Measurements from ENCODE around the gene ADCY1. TPM values are rescaled to one million over a fixed set of nuclear protein-coding genes. Genes with fewer than 3 reads are reported as not detected.
"Not testable (repeated sequence)": the region's sequence is repeated elsewhere in the genome, so short reads cannot be mapped to it uniquely, and the experiment has no call there.

The ADCY1 gene
- total RNA-seq, 1 donor from 2014 or later, result 0.05 TPM

DNA sequence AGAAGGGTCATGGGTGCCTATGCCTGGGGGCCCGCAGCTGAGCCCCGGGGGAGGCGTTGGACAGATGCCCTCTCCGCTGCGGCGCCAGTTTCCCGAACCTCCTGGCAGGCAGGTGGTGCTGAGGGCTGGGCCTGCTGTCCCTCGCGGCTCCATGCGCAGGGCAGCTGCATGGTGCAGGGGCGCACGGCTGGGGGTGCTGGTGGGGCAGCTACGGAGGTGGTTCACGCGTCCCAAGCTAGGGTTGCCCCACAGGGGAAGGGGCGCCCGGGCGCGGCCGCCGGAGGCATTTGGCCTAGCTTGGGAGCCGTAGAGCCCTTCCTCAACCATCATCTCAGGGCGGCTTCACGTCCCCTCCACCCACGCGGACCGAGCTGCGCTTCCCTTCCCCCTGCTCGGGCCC, 152.7 kb downstream of the ADCY1 start:
- DNase-seq (ENCODE audit: extremely low spot score, unreplicated experiment), result no peak
- Mint-ChIP-seq H3K27me3 (ENCODE audit: unreplicated experiment) (no peaks in the 10 kb centered on the region), H3K4me3 (ENCODE audit: unreplicated experiment) (no peak overlapping the region), H3K9me3 (ENCODE audit: unreplicated experiment) (no peaks in the 10 kb centered on the region), H3K36me3 (ENCODE audit: unreplicated experiment) (peaks cover 46% of the 10 kb centered on the region), H3K27ac (ENCODE audit: unreplicated experiment) (no peak overlapping the region), H3K4me1 (ENCODE audit: unreplicated experiment) (peaks cover 5% of the 10 kb centered on the region)
- TF ChIP-seq, protein P1, sequence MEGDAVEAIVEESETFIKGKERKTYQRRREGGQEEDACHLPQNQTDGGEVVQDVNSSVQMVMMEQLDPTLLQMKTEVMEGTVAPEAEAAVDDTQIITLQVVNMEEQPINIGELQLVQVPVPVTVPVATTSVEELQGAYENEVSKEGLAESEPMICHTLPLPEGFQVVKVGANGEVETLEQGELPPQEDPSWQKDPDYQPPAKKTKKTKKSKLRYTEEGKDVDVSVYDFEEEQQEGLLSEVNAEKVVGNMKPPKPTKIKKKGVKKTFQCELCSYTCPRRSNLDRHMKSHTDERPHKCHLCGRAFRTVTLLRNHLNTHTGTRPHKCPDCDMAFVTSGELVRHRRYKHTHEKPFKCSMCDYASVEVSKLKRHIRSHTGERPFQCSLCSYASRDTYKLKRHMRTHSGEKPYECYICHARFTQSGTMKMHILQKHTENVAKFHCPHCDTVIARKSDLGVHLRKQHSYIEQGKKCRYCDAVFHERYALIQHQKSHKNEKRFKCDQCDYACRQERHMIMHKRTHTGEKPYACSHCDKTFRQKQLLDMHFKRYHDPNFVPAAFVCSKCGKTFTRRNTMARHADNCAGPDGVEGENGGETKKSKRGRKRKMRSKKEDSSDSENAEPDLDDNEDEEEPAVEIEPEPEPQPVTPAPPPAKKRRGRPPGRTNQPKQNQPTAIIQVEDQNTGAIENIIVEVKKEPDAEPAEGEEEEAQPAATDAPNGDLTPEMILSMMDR (IDR thresholded peaks at IDR 0.05), result no peak

DNA sequence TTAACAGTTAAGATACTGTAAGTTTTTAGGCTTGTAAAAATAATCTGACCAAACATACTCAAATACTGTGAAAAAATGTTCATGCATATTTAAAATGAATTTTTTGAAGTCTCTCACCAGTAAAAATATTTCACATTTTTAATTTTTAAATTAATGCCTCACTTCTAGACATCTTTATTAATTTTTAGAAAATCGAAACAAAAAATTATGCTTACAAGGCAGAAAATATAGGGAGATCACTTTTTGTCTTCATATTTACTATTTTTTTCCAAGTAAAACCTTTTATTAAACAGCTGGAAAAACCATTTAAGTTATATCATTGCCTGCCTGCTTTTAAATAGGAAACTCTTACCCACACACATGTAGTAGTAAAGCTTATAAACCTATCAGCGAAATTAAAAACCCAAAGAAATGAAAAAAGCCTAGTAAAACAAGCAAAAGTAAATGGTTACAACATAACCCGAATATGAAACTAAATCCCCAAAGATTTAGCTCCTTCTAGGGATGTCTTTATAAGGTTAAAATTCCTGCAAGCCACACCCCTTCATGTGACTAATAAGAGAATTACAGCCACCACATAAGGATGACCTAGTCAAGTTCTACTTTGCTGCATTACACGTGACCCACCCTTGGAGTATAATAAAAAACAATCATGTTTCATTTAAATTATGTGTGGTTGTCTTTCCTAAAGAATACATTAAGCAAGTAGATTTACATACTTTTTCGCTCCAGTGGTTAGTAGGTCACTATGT, 157.7 kb downstream of the ADCY1 start:
- Mint-ChIP-seq H3K36me3 (ENCODE audit: unreplicated experiment) (peaks cover 22% of the 10 kb centered on the region), H3K27ac (ENCODE audit: unreplicated experiment) (peak overlapping the region; percentile 65)
- not testable (repeated sequence) for H3K27me3 Mint-ChIP-seq (ENCODE audit: unreplicated experiment); DNase-seq (ENCODE audit: extremely low spot score, unreplicated experiment); H3K4me3 Mint-ChIP-seq (ENCODE audit: unreplicated experiment); H3K9me3 Mint-ChIP-seq (ENCODE audit: unreplicated experiment); H3K4me1 Mint-ChIP-seq (ENCODE audit: unreplicated experiment)

DNA sequence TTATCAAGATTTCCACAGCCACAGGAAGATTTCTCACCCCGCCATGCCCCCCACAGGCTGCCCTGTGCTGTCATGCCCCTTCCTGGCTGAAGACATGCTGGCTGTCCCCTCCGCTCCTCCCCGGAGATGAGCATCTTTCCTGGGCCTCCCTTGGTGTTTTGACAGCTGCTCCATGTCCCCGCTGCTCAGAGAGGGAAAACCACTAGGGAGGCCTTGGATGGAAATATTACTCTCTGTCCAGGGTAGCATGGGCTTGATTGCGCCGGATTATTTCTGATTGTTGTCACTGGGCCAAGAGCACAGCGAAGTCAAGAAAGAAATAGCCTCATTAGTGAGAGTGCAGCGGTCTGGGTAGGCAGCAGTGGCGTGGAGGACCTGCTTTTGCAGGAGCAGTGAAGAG, 164.8 kb downstream of the ADCY1 start:
- Mint-ChIP-seq H3K27ac (ENCODE audit: unreplicated experiment) (peak overlapping the region; percentile 19), H3K36me3 (ENCODE audit: unreplicated experiment) (peaks cover 48% of the 10 kb centered on the region)
- H3K9me3 Mint-ChIP-seq (ENCODE audit: unreplicated experiment); DNase-seq (ENCODE audit: extremely low spot score, unreplicated experiment); H3K4me1 Mint-ChIP-seq (ENCODE audit: unreplicated experiment); H3K27me3 Mint-ChIP-seq (ENCODE audit: unreplicated experiment); H3K4me3 Mint-ChIP-seq (ENCODE audit: unreplicated experiment): not testable (repeated sequence)

DNA sequence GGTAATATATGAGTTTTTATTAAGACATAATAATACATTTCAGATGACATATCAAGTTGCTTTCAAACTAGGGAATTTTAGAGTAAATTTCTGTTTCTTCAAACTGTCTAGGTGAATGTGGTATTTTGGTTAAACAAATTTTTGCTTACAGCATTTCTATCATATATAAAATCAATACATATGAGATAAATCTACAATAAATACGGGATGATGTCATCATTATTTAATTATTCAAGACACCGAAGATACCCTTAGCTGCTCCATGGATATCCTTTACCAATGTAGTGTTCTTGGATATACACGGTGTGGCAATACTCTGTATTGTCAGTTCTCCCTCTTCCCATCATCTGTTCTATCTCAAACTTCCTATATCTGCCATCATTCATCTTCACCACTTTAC, 166.4 kb downstream of the ADCY1 start:
- H3K9me3 Mint-ChIP-seq (ENCODE audit: unreplicated experiment); H3K27me3 Mint-ChIP-seq (ENCODE audit: unreplicated experiment); H3K4me1 Mint-ChIP-seq (ENCODE audit: unreplicated experiment); DNase-seq (ENCODE audit: extremely low spot score, unreplicated experiment); H3K27ac Mint-ChIP-seq (ENCODE audit: unreplicated experiment); H3K4me3 Mint-ChIP-seq (ENCODE audit: unreplicated experiment): not testable (repeated sequence)
- peaks cover 57% of the 10 kb centered on the region for H3K36me3 Mint-ChIP-seq (ENCODE audit: unreplicated experiment)

DNA sequence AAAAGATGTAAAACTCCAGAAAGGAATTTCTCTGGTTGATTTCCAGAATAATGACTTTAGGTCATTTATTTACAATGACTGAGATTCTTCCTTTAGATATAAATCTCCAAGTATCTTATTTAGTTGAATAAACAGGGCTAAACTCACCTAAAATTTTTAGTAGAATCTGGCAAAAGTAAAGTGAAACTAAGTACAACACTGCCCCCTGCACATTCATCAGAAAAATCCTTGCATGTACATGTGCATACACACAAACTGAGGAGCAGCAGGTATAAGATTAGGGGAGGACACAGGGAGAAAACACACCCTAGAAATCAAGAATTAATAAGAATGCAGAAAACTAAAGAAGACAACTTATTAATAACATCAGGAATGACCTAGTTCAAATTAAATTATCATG, 174.8 kb downstream of the ADCY1 start:
- peaks cover 32% of the 10 kb centered on the region for H3K36me3 Mint-ChIP-seq (ENCODE audit: unreplicated experiment)
- TF ChIP-seq, protein P1 (IDR thresholded peaks at IDR 0.05), result peak; percentile 48
- not testable (repeated sequence) for H3K9me3 Mint-ChIP-seq (ENCODE audit: unreplicated experiment); DNase-seq (ENCODE audit: extremely low spot score, unreplicated experiment); H3K4me3 Mint-ChIP-seq (ENCODE audit: unreplicated experiment); H3K27me3 Mint-ChIP-seq (ENCODE audit: unreplicated experiment); H3K4me1 Mint-ChIP-seq (ENCODE audit: unreplicated experiment); H3K27ac Mint-ChIP-seq (ENCODE audit: unreplicated experiment)

DNA sequence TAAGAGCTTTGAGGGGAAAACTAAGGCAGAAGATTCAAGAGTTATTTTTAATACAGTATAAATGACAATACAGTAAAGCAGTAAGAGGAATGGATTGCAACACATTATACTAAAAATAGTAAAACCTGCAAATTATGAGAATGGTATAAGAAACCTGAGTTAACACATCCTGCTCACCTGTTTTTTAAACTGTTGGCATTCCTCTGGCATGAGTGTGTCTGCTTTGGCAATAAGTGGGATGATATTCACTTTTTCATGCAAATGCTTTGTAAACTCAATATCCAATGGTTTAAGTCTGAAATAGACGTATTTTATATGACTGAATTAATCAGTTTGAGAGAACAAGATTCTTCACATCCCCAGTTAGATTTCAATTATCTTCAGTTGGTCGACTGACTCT, 177.2 kb downstream of the ADCY1 start:
- DNase-seq (ENCODE audit: extremely low spot score, unreplicated experiment); H3K4me1 Mint-ChIP-seq (ENCODE audit: unreplicated experiment); H3K27ac Mint-ChIP-seq (ENCODE audit: unreplicated experiment); H3K9me3 Mint-ChIP-seq (ENCODE audit: unreplicated experiment); H3K4me3 Mint-ChIP-seq (ENCODE audit: unreplicated experiment); H3K27me3 Mint-ChIP-seq (ENCODE audit: unreplicated experiment): not testable (repeated sequence)
- H3K36me3 Mint-ChIP-seq (ENCODE audit: unreplicated experiment), result peaks cover 29% of the 10 kb centered on the region

DNA sequence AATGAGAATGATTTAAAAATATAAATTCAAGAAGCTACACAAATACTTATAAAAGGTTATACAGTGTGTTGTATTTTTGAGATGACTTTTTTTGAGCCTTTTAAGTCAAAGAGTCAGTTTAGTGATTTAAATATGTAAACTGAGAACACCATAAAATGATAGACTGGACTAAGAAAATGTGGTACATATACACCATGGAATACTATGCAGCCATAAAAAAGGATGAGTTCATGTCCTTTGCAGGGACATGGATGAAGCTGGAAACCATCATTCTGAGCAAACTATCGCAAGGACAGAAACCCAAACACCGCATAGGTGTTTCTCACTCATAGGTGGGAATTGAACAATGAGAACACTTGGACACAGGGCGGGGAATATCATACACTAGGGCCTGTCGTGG, 182.2 kb downstream of the ADCY1 start:
- H3K27me3 Mint-ChIP-seq (ENCODE audit: unreplicated experiment); H3K4me3 Mint-ChIP-seq (ENCODE audit: unreplicated experiment); DNase-seq (ENCODE audit: extremely low spot score, unreplicated experiment); H3K27ac Mint-ChIP-seq (ENCODE audit: unreplicated experiment); H3K9me3 Mint-ChIP-seq (ENCODE audit: unreplicated experiment): not testable (repeated sequence)
- Mint-ChIP-seq H3K4me1 (ENCODE audit: unreplicated experiment) (peaks cover 13% of the 10 kb centered on the region), H3K36me3 (ENCODE audit: unreplicated experiment) (peaks cover 23% of the 10 kb centered on the region)

All from osteocyte (in vitro differentiated cells).